Stimulated activated CD8-positive, alpha-beta memory T cell treated with anti-CD3 and anti-CD28 coated beads, Interleukin-4, amount 100 ng/mL, for 4 hours (primary cell): Measurements from ENCODE around the gene PRIMA1.

Source experiments
- DNase-seq, 2 donors: peaks; one replicate each; pipeline ENCODE4 v3.0.0-alpha.2; 2020; ENCODE audit warnings: low read depth in 2 of 2, low spot score in 1 of 2

Gene PRIMA1

GRCh38 chr14:93733631-93734030, 54.7 kb downstream of the PRIMA1 start:
- no peak for DNase-seq

GRCh38 chr14:93733231-93733630, 55.1 kb downstream of the PRIMA1 start:
- no peak for DNase-seq

- no peak for DNase-seq
Measured at GRCh38 chr14:93732524-93732923, 55.8 kb downstream of the PRIMA1 start.

GRCh38 chr14:93731753-93732152, 56.5 kb downstream of the PRIMA1 start:
- no peak for DNase-seq

- no peak for DNase-seq
Measured at GRCh38 chr14:93729993-93730392, 58.3 kb downstream of the PRIMA1 start.

GRCh38 chr14:93728651-93729016, 59.7 kb downstream of the PRIMA1 start:
- no peak for DNase-seq

GRCh38 chr14:93727917-93728650, 60.2 kb downstream of the PRIMA1 start:
- no peak for DNase-seq

GRCh38 chr14:93727039-93727740, 61.1 kb downstream of the PRIMA1 start:
- no peak for DNase-seq

GRCh38 chr14:93725993-93726392, 62.3 kb downstream of the PRIMA1 start:
- no peak for DNase-seq

GRCh38 chr14:93725002-93725582, 63.2 kb downstream of the PRIMA1 start:
- DNase-seq: no peak

GRCh38 chr14:93723001-93723400, 65.3 kb downstream of the PRIMA1 start:
- DNase-seq: no peak

GRCh38 chr14:93720981-93721483, 67.3 kb downstream of the PRIMA1 start:
- no peak for DNase-seq

- no peak for DNase-seq
Measured at GRCh38 chr14:93720076-93720815, 68.0 kb downstream of the PRIMA1 start.

- no peak for DNase-seq
Measured at GRCh38 chr14:93719256-93719655, 69.0 kb downstream of the PRIMA1 start.

- DNase-seq: no peak
Measured at GRCh38 chr14:93717668-93718320, 70.5 kb downstream of the PRIMA1 start.

- no peak for DNase-seq
Measured at GRCh38 chr14:93716746-93717667, 71.3 kb downstream of the PRIMA1 start.

- DNase-seq: no peak
Measured at GRCh38 chr14:93716002-93716745, 72.1 kb downstream of the PRIMA1 start.

GRCh38 chr14:93715279-93715927, 72.9 kb downstream of the PRIMA1 start:
- DNase-seq: no peak

GRCh38 chr14:93714605-93715004, 73.7 kb downstream of the PRIMA1 start:
- no peak for DNase-seq
